ENCODE measurements around the gene TUSC2.

DNA sequence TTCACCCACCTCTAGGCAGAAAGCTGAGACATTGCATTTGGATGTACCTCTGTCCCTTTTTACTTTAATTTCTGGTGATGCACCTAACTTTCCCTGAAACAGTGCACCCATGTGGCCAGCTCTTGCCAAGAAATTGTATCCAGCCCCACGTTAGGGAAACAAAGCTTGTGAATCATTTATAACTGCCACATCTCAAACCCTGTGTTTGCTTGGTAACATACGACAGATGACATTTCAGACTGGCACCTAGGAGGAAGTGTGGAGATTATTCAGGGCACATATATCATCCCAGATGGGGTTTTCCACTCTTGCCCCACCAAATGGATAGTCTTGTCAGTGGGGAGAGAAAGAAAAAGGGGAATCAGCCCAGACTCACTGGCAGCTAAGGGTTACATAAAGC, 24.8 kb upstream of the TUSC2 start:
- TF ChIP-seq ZC3H10 (CRISPR knock-in tag; IDR thresholded peaks at IDR 0.05) (no peak), CSDC2 (CRISPR knock-in tag; IDR thresholded peaks at IDR 0.05) (no peak), ZNF8 (CRISPR knock-in tag; IDR thresholded peaks at IDR 0.05) (no peak)

Measured in SK-N-SH treated with all-trans-retinoic acid at 6 μM for 48 hours (cell line).